Progenitor cell of endocrine pancreas (in vitro differentiated cells): ENCODE results near the gene WFDC1. TPM values are rescaled to one million over a fixed set of nuclear protein-coding genes. Genes with fewer than 3 reads are reported as not detected.

ENCODE experiments used
- DNase-seq: peaks from one replicate; pipeline ENCODE4 v3.0.0; 2021; ENCODE audit warnings: low spot score; ENCODE audit not compliant: unreplicated experiment
- H3K27ac Mint-ChIP-seq: 2 replicates; pipeline ENCODE4 v1.8.0; 2021; ENCODE audit warnings: mild to moderate bottlenecking, moderate library complexity, mixed read lengths
- H3K27me3 Mint-ChIP-seq: 2 replicates; pipeline ENCODE4 v1.8.0; 2021; ENCODE audit warnings: mixed read lengths
- H3K36me3 Mint-ChIP-seq: 2 replicates; pipeline ENCODE4 v1.8.0; 2022; ENCODE audit warnings: mixed read lengths; ENCODE audit not compliant: insufficient read depth
- H3K4me1 Mint-ChIP-seq: 2 replicates; pipeline ENCODE4 v1.8.0; 2021; ENCODE audit warnings: low read depth, mixed read lengths
- H3K4me3 Mint-ChIP-seq: 2 replicates; pipeline ENCODE4 v1.8.0; 2021; ENCODE audit warnings: low read depth, mild to moderate bottlenecking, moderate library complexity, mixed read lengths
- H3K9me3 Mint-ChIP-seq: 2 replicates; pipeline ENCODE4 v1.8.0; 2021; ENCODE audit warnings: low read depth, mixed read lengths
- CTCF ChIP-seq: fragments of 200-600 bp; sonication (generic); IDR thresholded peaks from one replicate; pipeline ENCODE4 v1.5.0; 2021; ENCODE audit warnings: antibody characterized with exemption, mild to moderate bottlenecking; ENCODE audit not compliant: unreplicated experiment
- total RNA-seq: library from RNA; stranded (reverse); gene quantifications from 2 replicates; pipeline ENCODE4 v1.2.1, GENCODE V29; 2021

WFDC1 gene
- total RNA-seq, 1 donor from 2014 or later = 0.24 TPM

DNA sequence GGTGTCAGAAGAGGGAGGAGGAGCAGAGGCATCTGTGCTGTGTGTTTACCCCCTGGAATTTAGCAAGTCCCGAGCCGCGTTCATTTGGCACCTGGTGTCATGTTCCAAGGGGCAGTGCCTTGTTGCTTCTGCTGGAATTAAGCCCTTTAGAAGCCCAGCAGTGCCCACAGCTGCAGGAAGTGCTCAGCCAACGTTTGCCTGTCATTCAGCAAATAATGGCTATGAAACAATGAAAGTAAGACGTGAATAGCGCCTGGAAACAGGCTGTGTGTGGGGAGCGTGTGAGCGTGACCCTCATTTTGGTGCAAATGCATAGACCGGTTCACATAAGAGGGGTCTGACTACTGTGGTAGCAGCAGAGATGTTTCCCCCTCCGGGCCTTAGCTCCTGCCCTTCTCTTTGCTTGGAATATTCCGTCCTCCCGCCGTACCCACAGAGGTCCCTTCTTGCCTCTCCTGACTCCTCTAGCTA lies 67.8 kb downstream of the WFDC1 start:
- Mint-ChIP-seq H3K36me3 (no peaks in the 10 kb centered on the region), H3K9me3 (no peaks in the 10 kb centered on the region), H3K4me1 (peaks cover 19% of the 10 kb centered on the region), H3K27me3 (peaks cover 19% of the 10 kb centered on the region), H3K4me3 (no peak overlapping the region), H3K27ac (peak overlapping the region; percentile 83)
- DNase-seq = no peak
- no peak for TF ChIP-seq CTCF

DNA sequence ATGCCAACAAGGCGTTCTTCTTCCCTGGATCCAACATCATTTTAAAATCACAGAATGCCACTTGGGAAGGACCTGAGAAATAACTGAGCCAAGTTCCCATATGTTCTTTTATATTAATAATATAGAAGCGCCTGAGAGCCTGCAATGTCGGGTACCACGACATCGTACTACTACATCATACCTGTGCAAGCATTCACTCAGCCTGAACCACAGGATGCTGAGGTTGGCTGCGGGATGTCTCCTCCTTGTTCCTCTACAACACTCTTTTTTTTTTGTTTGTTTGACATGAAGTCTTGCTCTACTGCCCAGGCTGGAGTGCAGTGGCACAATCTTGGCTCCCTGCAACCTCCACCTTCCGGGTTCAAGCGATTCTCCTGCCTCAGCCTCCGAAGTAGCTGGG lies 71.5 kb downstream of the WFDC1 start:
- no peak for TF ChIP-seq CTCF
- no peak overlapping the region for H3K4me3 Mint-ChIP-seq
- no peaks in the 10 kb centered on the region for H3K36me3 Mint-ChIP-seq
- DNase-seq = no peak
- peaks cover 23% of the 10 kb centered on the region for H3K4me1 Mint-ChIP-seq
- no peak overlapping the region for H3K27ac Mint-ChIP-seq
- H3K27me3 Mint-ChIP-seq = peaks cover 19% of the 10 kb centered on the region
- no peaks in the 10 kb centered on the region for H3K9me3 Mint-ChIP-seq

DNA sequence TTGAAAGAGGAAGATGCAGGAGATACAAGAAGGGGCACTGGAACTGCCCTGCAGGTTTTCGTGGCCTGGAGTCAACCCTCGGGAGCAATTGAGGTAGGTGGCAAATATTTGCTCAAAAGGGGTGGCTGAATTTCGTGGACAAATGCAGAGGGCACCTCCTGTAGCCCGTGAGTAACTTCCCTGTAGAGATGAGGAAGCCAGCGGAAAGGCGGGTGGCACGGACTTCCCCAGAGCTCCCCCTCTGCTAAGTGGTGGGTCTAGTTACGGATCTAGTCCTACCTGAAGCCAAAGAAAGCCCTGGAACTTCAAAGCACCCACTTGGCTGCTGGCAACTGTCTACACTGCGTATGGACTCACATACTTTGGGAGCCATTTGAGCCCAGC lies 72.6 kb downstream of the WFDC1 start:
- TF ChIP-seq CTCF = no peak
- DNase-seq = no peak
- Mint-ChIP-seq H3K9me3 (no peaks in the 10 kb centered on the region), H3K27me3 (peaks cover 24% of the 10 kb centered on the region), H3K36me3 (no peaks in the 10 kb centered on the region), H3K4me3 (peak overlapping the region; percentile 59), H3K4me1 (peaks cover 20% of the 10 kb centered on the region), H3K27ac (no peak overlapping the region)

GRCh38 chr16:84367750-84368307 lies 73.2 kb downstream of the WFDC1 start:
- Mint-ChIP-seq H3K27me3 (peaks cover 22% of the 10 kb centered on the region), H3K36me3 (no peaks in the 10 kb centered on the region)
- TF ChIP-seq CTCF = no peak

DNA sequence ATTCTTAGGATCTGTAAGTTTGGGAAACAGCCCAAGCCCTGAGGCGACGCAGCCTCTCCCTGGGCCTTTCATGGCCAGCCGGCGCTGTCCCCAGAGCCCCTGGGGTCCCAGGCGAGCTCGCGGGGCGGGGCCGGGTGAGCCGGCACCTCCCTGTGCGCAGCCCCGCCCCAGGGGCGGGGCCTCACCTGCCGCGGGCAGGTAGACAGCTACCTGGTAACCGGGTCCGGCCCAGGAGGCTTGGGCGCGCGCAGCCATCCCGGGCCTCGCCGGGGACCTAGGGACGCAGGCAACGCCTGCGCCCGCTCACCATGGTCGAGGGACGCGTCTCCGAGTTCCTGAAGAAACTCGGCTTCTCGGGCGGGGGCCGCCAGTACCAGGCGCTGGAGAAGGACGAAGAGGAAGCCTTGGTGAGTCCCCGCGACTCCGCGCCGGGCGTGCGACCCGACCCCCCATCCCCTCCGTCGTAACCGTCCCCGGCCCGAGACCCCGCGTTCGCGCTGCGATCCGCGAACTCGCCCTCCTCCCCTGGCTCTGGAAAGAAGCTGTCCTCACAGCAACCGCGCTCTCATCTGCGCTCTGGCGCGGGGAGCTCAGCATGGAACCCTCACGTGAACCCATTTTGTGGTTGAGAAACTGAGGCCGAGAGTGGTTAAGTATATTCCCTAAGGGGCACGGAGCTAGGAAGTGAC lies 73.8 kb downstream of the WFDC1 start, which contains the start of gene ATP2C2:
TSS of gene ATP2C2 (plus strand) at position 231 of the 689 bp plus-strand sequence. CDS start at position 309, 78 bp downstream.
- H3K4me3 Mint-ChIP-seq = peak within 1 kb of the TSS; percentile 77
- peaks cover 22% of the 10 kb centered on the region for H3K27me3 Mint-ChIP-seq
- peaks cover 15% of the 10 kb centered on the region for H3K4me1 Mint-ChIP-seq
- H3K36me3 Mint-ChIP-seq = no peaks in the 10 kb centered on the region
- peak within 1 kb of the TSS; percentile 84 for H3K27ac Mint-ChIP-seq
- peak; percentile 74 for DNase-seq
- no peaks in the 10 kb centered on the region for H3K9me3 Mint-ChIP-seq
- TF ChIP-seq CTCF = no peak

More at GRCh38 chr16:84367750-84368307, 73.2 kb downstream of the WFDC1 start:
- DNase-seq = no peak
- no peak overlapping the region for H3K27ac Mint-ChIP-seq
- H3K4me1 Mint-ChIP-seq = peaks cover 15% of the 10 kb centered on the region
- peak overlapping the region; percentile 59 for H3K4me3 Mint-ChIP-seq
- H3K9me3 Mint-ChIP-seq = no peaks in the 10 kb centered on the region
